GM19468 (cell line): ENCODE results near the gene SH3RF1.

Experiments used
- ATAC-seq: cut with Tn5 transposase; IDR thresholded peaks from one replicate; pipeline ENCODE4 v1.9.1; 2021; ENCODE audit warnings: mild to moderate bottlenecking, moderate library complexity, moderate number of reproducible peaks; ENCODE audit not compliant: unreplicated experiment; ENCODE audit errors: extremely low read depth

Gene SH3RF1

DNA sequence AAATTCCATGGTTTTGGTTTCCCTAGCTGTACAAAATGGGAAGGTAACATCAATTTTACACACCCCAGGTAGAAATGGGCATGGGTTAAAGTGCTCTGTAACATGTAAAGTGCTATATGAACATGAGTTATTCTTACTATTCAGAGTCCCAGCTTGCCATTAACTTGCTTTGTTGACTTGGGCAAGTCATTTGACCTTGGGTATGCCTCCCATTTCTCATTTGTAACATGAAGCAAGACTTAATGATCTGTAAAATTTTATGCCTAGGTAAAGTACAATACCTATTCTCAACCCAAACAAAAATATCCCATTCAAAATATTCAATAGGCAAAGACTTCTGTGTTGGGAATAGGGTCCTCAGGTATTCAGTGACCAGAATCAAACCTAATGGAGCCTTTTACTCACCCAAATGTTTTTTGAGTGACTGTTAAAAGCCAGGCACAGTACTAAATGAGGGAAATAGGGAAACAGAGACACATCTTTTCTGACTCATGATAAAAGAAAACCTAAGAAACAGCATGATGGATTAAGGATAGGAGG, 126.6 kb downstream of the SH3RF1 start:
- no peak for ATAC-seq

DNA sequence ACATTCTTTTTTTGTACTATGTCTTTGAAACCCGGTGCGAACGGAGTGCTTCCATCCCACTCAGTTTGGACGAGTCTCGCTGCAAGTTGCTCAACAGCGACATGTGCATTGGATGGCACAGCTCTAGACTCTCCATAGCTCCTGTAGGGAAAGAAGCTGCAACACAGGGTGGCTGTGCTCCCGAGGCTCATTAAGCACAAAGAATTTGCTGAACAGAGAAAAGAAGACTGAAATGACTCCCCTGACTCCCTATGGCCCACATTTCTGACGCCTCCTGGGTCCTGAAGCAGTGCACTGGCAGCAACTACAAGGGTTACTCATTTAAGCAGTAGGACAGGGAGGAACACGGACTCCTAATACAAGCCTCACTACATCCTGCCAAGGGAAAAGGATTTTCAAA, 127.4 kb downstream of the SH3RF1 start:
- ATAC-seq, result no peak

DNA sequence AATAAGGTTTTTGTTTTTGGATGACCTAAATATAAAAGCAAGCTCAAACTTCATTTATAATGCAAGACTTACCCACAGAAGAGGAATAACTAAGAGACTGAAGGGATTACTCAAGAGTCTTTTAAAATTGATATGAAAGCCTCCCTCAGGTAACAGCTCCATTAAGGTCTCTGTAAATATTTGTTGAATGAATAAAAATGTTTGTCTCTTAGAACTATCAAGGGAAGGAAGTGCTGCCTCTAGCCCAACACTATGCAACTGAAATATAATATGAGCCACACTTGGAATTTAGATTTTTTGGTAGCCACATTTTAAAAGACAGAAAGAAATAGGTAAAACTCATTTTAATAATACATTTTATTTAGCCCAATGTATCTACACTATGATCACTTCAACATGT, 127.8 kb downstream of the SH3RF1 start:
- ATAC-seq, result no peak

DNA sequence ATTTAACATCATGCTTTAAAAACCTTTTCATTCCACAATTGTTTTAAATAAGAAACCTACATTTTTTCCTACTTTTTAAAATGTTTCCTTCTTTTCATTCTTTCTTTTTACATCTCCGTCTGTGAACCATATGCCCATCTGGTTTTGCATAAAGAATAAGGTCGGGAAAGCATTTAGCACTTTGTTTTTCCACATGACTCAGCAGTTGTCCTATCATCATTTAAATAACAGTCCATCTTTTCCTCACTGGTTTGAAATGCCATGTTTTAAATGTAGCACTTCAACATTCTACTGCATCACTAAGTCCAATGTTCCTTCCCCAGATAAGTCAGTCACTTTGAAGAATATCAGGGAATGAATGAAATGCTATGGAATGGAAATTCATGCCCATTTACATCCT, 128.4 kb downstream of the SH3RF1 start:
- ATAC-seq, result no peak

DNA sequence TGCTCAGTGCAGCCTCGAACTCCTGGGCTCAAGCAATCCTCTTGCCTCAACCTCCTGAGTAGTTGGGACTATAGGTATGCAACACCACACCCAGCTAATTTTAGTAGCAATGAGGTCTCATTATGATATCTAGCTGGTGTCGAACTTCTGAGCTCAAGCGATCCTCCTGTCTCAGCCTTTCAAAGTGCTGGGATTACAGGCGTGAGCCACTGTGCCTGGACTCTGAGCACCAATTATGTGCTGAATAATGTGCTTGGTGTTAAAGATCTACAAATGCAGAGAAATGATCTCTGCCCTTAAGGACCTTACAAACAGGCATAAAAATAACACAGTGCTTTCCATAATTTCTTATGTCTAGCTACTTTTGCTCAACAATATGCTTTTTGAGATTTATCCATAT, 131.7 kb downstream of the SH3RF1 start:
- ATAC-seq, result no peak

DNA sequence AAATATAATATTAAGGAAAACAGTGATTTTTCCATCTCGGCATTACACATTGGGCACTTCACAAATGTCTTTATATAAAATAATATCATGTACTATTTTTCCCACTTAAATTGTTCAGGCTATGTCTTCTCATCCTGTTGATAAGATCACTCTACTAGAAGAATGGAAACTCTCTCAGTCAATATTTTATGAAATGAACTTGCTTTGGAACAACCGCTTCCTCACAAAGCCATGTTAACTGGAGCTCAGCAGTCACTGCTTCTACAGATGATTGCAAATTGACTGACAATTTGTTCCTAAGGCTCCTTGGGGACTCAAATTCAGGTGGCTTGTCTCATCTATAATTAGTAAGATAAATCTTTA, 133.2 kb downstream of the SH3RF1 start:
- no peak for ATAC-seq

DNA sequence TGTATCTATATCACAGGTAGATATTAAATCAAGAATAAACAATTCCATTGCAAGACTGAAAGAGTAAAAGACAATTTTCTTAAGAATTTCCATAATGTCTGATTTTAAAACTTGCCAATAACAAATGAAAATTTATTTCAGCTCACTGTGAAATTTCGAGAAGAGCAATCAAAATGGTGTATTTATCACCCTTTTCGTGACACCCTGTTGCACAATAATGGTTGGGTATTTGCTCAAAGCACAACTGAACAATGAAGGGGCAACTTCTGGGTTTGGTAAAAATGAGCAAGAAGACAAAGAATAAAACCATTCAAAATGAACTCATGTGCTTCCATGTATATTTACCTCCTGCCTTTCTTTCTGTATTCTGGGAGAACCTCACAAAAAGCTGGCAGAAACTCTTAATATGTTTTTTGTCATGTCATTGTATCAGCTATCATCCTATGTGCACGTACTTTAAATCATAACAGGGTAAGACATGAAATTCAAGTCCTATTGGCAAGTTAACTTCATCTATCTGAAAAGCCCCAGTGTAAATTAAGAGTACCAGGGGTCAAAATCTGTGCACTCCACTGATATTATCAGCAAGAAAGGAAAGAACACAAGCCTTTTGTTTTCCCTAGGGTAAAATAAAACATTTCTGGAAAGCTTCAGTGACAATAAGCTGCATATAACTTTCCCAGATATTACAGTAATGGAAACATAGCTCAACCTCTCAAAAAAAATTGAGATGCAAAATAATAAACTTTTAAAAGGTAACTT, 133.8 kb downstream of the SH3RF1 start:
- ATAC-seq, result no peak

DNA sequence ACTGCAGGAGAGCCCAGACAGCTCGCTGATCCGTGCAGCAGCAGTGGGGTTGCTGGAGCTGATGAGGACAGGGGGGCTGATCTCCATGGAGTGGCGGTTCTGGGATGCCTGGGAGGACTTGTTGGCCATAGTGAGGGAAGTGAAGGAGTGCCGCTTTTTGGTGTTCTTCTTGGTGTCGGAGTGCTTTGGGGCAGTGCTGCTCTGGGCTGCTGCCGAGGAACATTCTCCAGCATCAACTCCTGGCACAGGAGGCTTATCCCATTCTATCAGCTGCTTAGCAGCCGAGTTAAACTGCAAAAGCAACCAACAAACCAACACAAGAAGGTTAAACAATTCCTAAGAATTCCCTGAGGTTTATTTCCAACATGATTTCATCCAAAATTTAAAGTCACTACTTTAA, 134.4 kb downstream of the SH3RF1 start:
- ATAC-seq, result no peak

DNA sequence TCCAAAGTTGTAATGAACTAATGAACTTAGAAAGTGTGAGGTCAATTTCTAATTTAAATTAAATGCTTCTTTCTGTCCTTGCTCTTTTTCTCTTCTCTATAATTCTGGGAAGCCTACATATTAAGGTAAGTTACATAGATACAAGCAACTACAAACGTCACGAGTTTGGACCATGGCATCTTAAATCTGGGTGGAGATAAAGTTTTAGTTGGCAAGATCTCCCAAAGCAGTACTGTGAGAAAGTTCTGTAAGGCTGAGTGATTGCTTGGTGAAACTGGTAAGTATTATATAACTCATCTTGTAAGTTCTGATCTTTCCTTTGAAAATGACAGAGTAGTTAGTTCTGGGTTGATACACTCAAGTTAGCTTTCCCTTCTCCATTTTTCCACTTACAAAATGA, 135.0 kb downstream of the SH3RF1 start:
- no peak for ATAC-seq

DNA sequence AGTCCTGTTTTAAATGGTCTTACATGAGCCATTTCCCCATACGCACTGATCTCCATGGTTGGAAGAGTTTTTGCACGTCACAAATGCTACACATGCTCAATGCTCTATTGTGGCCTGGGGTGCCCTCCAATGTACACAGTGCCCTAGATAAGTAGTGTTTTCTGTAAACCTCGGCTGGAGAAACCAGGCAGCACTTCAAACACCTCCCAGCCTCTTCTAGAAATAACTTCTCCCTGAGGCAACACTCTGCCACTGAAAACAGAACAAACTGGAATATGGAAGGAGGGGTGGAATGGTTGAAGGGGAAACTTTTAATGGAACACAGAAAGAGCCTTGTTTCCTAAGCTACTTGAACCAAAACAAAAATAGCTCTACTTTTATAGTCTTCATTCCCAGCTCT, 136.8 kb downstream of the SH3RF1 start:
- no peak for ATAC-seq

DNA sequence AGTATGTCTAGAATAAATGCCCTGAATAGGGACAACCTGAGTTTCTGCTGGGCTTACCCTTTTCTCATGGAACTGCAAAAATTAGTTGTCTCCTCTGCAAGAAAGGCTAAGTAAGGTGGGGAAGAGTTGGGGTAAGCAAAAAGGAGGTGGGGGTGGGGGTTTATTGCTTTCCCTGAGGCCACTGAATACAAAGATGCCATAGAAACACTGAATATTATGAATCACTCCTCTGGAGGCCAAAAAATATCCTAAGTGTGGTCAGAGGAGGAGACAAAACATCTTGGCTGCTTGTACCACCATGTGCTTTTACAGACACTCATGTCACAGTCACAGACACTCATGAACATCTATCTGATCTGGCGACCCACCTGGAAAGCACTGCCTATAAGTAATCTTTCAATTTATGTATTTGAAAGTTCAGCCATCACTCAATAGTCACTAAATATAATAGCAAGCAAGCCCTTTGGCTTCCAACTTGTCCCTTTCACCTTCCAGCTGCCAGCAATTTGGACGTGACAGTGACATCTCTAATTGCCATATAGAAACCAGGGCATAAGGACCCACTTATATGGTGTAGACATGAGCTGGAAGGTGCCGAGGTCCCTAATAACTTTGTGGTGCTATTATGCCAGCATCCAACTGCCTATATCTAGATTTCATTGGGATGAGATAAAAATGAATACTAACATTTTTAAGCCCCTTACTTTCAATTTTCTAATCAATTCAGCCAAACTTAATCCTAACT, 138.0 kb downstream of the SH3RF1 start:
- ATAC-seq, result no peak

DNA sequence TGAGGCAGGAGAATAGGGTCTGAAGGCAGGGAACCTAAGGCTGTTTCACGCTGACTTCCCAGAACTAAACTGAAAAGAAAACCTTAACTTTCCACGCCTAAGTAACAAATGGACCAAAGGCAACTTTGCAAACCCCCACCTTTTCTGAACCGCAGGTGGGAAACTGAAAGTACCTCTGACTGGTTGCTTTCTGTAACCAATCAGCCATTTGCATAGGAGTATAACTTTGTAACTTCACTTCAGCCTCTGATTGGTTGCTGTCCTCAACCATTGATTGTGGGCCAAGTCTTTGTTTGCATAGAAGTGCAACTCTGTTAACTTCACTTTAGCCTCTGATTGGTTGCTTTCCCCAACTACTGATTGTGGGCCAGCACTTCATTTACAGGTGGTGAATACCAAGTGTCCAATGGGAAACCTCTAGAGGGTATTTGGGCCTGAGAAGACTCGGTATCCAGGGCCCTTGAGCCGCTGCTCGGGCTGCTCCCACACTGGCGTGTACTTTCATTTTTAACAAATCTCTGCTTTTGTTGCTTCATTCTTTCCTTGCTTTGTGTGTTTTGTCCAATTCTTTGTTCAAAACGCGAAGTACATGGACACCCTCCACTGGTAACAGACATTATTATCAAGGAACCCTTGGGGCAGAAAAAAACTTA, 139.1 kb downstream of the SH3RF1 start:
- no peak for ATAC-seq

DNA sequence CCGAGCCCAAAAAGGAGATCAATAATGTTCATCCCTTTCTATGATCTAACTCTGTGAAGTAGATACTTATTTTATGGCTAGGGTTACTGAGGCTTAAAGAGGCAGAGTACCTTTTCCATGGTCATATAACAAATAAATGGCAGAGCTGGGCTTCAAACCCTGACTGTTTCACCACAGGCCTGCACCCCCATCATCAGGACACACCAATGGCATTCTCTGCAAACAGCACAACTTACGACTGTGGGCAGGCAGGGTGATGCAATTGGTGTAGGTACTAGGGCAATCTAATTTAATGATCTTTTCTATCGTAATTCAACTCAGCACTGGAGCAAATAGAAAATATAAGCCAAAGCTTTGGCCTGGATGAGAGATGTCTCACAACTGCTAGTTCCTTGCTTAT, 141.9 kb downstream of the SH3RF1 start:
- ATAC-seq, result no peak

DNA sequence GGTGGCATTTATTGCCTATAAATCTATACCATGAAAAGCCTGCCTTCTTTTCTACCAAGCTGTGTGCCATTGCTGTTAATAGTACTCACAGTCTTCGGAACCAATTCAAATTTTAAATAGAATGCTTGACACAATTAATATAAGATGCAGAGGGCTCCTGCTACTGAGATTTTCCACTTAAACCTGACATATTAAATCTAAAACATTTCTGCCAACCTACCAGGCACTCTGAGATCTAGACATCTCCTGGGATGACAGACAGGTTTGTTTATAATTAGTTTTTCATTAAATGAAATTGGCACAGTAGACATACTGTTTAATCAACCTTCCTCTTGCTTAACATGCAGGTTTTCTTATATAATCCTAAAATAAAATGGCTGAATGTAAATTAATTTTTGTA, 143.4 kb downstream of the SH3RF1 start:
- ATAC-seq, result no peak

DNA sequence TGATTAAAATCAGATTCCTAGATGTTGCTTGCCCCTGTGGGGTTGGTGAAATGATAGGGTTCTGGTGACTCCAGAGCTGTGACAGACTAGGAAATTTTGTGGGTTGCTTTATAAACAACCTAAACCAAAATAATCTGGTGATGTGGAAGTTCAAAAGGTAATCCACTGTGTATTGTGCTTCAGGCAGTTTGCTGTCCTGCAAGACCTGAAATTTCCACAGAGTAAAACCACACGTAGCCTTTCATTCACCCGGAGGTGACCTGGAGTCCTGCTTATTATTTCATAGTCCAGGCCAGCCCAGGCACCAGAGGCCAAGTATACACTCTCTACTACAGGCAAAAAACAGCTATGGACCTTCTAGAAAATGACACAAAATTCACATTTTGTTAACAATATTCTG, 146.1 kb downstream of the SH3RF1 start:
- ATAC-seq, result no peak

DNA sequence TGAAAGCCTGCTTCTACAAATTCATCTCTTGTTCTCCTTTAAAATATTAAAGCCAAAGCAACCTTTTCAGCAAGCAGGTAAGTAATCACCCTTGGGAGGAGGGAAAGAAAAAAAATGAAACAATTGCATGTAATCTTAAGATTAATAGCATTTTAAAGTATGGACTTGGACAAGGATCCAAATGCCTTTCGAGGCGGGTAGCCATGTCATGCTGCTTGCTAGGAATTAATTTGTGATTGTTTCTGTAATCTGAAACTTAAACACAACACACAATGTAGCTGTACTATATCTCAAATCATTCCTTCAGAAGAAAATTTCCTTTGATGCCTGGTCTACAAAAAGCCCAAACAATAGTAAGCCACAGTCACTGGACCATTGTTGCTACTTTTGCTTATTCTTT, 148.3 kb downstream of the SH3RF1 start:
- ATAC-seq, result no peak

DNA sequence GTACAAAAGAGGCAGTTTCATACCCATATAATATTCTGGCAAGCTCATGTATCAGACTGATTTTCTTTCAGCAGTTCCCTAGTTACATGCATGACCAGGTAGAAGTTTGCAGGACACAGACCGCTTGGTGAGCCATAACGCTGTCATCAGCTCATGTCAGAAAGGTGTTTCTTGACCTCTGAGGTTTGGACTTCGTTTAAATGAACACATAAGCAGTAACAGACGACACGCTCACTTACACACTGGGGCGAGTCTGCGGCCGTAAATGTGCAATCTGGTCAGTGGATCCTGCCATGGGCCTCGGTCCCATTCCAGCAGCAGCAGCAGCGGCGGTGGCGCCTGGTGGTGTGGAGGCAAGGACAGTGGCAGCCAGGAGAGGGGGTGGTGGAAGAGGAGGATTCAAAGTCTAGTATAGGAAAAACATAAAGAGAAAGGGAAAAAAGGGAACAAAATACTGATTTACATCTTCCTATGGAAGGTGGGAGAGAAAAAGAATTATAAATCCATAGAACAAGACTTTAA, 148.8 kb downstream of the SH3RF1 start:
- no peak for ATAC-seq

DNA sequence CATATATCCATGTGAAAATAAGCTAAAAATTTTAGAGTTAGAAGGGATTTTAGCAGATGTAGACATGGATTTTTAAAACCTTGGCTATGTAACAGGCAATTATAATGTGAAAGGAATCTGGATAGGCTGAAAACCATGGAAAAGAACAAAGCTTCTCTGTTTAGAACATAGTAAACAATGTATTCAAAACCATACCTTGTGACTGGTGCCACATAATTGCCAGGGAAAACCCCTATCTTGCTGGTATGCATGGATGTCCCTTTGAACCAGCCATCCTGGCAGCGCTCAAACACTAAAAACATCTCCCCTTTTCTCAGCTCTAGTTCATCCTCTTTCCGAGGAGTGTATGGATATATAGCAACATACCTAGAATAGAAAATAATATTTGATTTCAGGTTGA, 150.1 kb downstream of the SH3RF1 start:
- ATAC-seq, result no peak

DNA sequence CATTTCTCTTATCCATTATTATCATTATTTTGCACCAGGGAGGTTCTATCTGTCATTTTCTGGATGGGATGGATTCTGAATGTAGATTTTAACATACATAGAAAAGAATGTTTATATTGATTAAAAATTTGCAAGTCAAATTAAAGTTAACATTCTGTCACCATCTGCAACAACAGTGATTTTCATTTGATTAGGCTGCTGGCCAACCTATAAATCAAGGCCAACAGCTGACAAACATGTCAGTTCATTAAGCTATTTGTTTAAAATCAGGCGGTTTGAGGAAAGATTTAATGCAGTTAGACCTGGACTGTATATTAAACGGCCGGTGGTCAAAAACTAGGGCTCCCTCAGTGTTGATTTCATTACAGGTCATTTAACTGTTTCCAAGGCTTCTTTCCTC, 151.2 kb downstream of the SH3RF1 start:
- no peak for ATAC-seq

DNA sequence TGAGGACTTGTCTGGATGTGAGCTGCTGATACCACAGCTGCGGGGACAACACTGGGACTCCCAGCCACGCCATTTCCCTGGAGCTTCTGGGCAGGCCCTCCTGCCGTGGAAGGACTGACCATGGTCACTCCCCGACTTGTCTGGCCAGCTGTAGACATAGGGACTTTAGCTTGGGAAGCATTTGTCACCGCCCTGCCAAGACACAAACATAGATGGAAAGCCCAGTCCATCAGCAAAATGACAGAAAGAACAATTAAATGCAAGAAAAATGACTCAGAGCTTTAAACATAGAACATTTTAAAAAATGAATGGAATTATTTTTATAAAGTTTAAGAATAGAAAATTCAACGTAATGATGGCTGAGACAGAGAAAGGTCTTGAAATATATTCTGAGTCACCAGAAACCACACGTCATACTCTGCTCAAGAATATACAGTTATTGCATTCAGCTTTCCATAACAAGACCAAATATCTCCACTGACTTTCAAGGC, 153.1 kb downstream of the SH3RF1 start:
- ATAC-seq, result no peak
